GM21786 (cell line): Measurements from ENCODE around the gene P4HB.

Experiments used
- ATAC-seq: cut with Tn5 transposase; IDR thresholded peaks from one replicate; pipeline ENCODE4 v1.9.1; 2021; ENCODE audit not compliant: unreplicated experiment

P4HB gene

GRCh38 chr17:81794509-81794908 is 65.8 kb downstream of the P4HB start:
- ATAC-seq, result no peak

GRCh38 chr17:81794074-81794476 is 66.3 kb downstream of the P4HB start:
- ATAC-seq, result no peak
